K562 (cell line): ENCODE data around the gene UBE2D2. TPM values are rescaled to one million over a fixed set of nuclear protein-coding genes. Genes with fewer than 3 reads are reported as not detected.

ENCODE experiments used
- BHLHE40 ChIP-seq: IDR thresholded peaks from 2 replicates; pipeline ENCODE4 v1.6.1; 2011; ENCODE audit warnings: low read length, improper control_type of control experiment
- CBX1 ChIP-seq: sonication (generic); IDR thresholded peaks from 2 replicates; pipeline ENCODE4 v1.6.1; 2016; ENCODE audit warnings: antibody characterized with exemption, low read depth, mild to moderate bottlenecking
- CREB5 ChIP-seq: fragments of 250-450 bp; sonication (Bioruptor Pico); IDR thresholded peaks from 2 replicates; pipeline ENCODE4 v1.5.0; 2020; ENCODE audit warnings: mild to moderate bottlenecking
- IRF9 ChIP-seq: fragments of 450-650 bp; IDR thresholded peaks from 2 replicates; pipeline ENCODE4 v1.6.1; 2016; ENCODE audit warnings: missing biosample characterization, missing genetic modification characterization
- KLF16 ChIP-seq: IDR thresholded peaks from 2 replicates; pipeline ENCODE4 v1.6.1; 2016; ENCODE audit warnings: antibody characterized with exemption
- LCOR ChIP-seq: sonication (generic); formaldehyde crosslinking; IDR thresholded peaks from 2 replicates; pipeline ENCODE4 v1.8.0; 2022; ENCODE audit warnings: mild to moderate bottlenecking, missing genetic modification reagents
- MBD1 ChIP-seq: fragments of 250-450 bp; sonication (Bioruptor Pico); IDR thresholded peaks from 2 replicates; pipeline ENCODE4 v1.8.0; 2022; ENCODE audit warnings: inconsistent platforms
- POLR2G ChIP-seq: fragments of 200-400 bp; formaldehyde crosslinking; IDR thresholded peaks from 2 replicates; pipeline ENCODE4 v1.6.1; 2017; ENCODE audit warnings: low read depth, mild to moderate bottlenecking, antibody characterized with exemption, low read length, moderate library complexity
- POLR2H ChIP-seq: IDR thresholded peaks from 2 replicates; pipeline ENCODE4 v1.6.1; 2016; ENCODE audit warnings: missing genetic modification characterization, low read depth, mild to moderate bottlenecking, control low read depth, missing compliant biosample characterization, moderate library complexity
- RBM25 ChIP-seq: fragments of 200-400 bp; formaldehyde crosslinking; IDR thresholded peaks from 2 replicates; pipeline ENCODE4 v1.6.1; 2018; ENCODE audit warnings: low read length, low read depth, moderate library complexity; ENCODE audit not compliant: severe bottlenecking
- RNF219 ChIP-seq: fragments of 250-450 bp; sonication (Bioruptor Pico); IDR thresholded peaks from 2 replicates; pipeline ENCODE4 v1.5.0; 2022; ENCODE audit warnings: mild to moderate bottlenecking
- SIRT6 ChIP-seq: IDR thresholded peaks from one replicate; pipeline ENCODE4 v1.6.1; 2012; ENCODE audit warnings: low read depth, mild to moderate bottlenecking, control low read depth, inconsistent platforms, low read length, moderate library complexity
- SMARCE1 ChIP-seq: fragments of 450-650 bp; IDR thresholded peaks from 2 replicates; pipeline ENCODE4 v1.7.1; 2016; ENCODE audit warnings: mild to moderate bottlenecking
- TFAM ChIP-seq: fragments of 250-450 bp; sonication (Bioruptor Pico); conservative IDR thresholded peaks from 2 replicates; pipeline ENCODE4 v1.5.0; 2021; ENCODE audit warnings: mild to moderate bottlenecking, moderate library complexity
- TGIF2 ChIP-seq: sonication (generic); formaldehyde crosslinking; IDR thresholded peaks from 2 replicates; pipeline ENCODE4 v1.8.1; 2022; ENCODE audit warnings: mild to moderate bottlenecking, missing genetic modification reagents, moderate library complexity
- ZEB2 ChIP-seq: fragments of 450-650 bp; IDR thresholded peaks from 2 replicates; pipeline ENCODE4 v1.6.1; 2016
- ZFX ChIP-seq: sonication (generic); formaldehyde crosslinking; IDR thresholded peaks from 2 replicates; pipeline ENCODE4 v1.8.0; 2022; ENCODE audit warnings: mild to moderate bottlenecking, missing genetic modification reagents, moderate library complexity
- ZNF124 ChIP-seq: sonication (generic); formaldehyde crosslinking; IDR thresholded peaks from 2 replicates; pipeline ENCODE4 v1.8.1; 2022; ENCODE audit warnings: missing genetic modification reagents
- ZNF511 ChIP-seq: sonication (generic); formaldehyde crosslinking; IDR thresholded peaks from 2 replicates; pipeline ENCODE4 v1.8.0; 2022; ENCODE audit warnings: mild to moderate bottlenecking, missing genetic modification reagents
- ZNF586 ChIP-seq: fragments of 450-650 bp; formaldehyde crosslinking; conservative IDR thresholded peaks from 2 replicates; pipeline ENCODE4 v1.4.0; 2020; ENCODE audit warnings: mild to moderate bottlenecking, moderate library complexity
- ZSCAN32 ChIP-seq: fragments of 450-650 bp; formaldehyde crosslinking; IDR thresholded peaks from 2 replicates; pipeline ENCODE4 v1.4.0; 2020; ENCODE audit warnings: mild to moderate bottlenecking, moderate library complexity
- polyA plus RNA-seq, 8 experiments: library from polyadenylated mRNA; depleted of rRNA in 4 of 8; stranded (reverse) in 5 of 8; unstranded in 3 of 8; fragments of >200 nt; fragmentation: Nextera tagmentation in 2 of 8; fragmentation: Illumina TruSeq in 1 of 8; extraction: Ambion mirVana in 2 of 8; extraction: Trizol in 1 of 8; gene quantifications; 2 replicates each; pipeline versions ENCODE4 v1.2.1 to v1.2.3, GENCODE V29; 2011 to 2014; ENCODE audit warnings: inconsistent platforms in 1 of 8, missing spikeins in 1 of 8
- total RNA-seq, 7 experiments: library from RNA; depleted of rRNA in 6 of 7; stranded (reverse); fragments of >200 nt in 6 of 7; fragmentation: Illumina TruSeq in 2 of 7; extraction: Trizol in 2 of 7; gene quantifications; 2 replicates each; pipeline versions ENCODE4 v1.2.1 to v1.2.3, GENCODE V29; 2011 to 2021; ENCODE audit warnings: low replicate concordance in 1 of 7

UBE2D2 gene
- total and polyA plus RNA-seq, 9 of the 15 experiments (the other 6 are each of a cell fraction or from before 2014, with no cell fraction given) = 53.6 to 198 (median 122) TPM

GRCh38 chr5:139668064-139668880 lies 107.1 kb downstream of the UBE2D2 start (continued):
- no peak for TF ChIP-seq RNF219 (CRISPR knock-in tag)
- TF ChIP-seq ZEB2 = 0 out of 2 replicates have a peak, but pooled peaks have one; percentile 20
- no peak for TF ChIP-seq BHLHE40
- no peak for TF ChIP-seq ZNF586 (CRISPR knock-in tag)
- no peak for TF ChIP-seq CBX1
- TF ChIP-seq POLR2G = peak; percentile 73
- peak; percentile 40; the same call in 1 of the 2 replicates for TF ChIP-seq SMARCE1
- no peak for TF ChIP-seq ZNF511 (CRISPR knock-in tag)
- no peak for TF ChIP-seq CREB5 (CRISPR knock-in tag)
- no peak for TF ChIP-seq IRF9 (tag)
- TF ChIP-seq TGIF2 (CRISPR knock-in tag) = no peak
- TF ChIP-seq RBM25 = no peak
- TF ChIP-seq ZNF124 (CRISPR knock-in tag) = no peak
- no peak for TF ChIP-seq KLF16
- no peak for TF ChIP-seq TFAM (CRISPR knock-in tag)
- no peak for TF ChIP-seq ZSCAN32 (CRISPR knock-in tag)
- TF ChIP-seq MBD1 (CRISPR knock-in tag) = no peak
- 0 out of 2 replicates have a peak, but pooled peaks have one; percentile 16 for TF ChIP-seq LCOR (CRISPR knock-in tag)
- TF ChIP-seq ZFX (CRISPR knock-in tag) = peak; percentile 76
- TF ChIP-seq POLR2H (tag) = no peak
- TF ChIP-seq SIRT6 = no peak
